HG03520 (cell line): ENCODE results near the gene UPK3BL2.
A peak's percentile ranks its signal among the peaks of the same experiment; 100 is the strongest.
"Not testable (repeated sequence)": the region's sequence is repeated elsewhere in the genome, so short reads cannot be mapped to it uniquely, and the experiment has no call there.

ENCODE experiments used
- ATAC-seq: cut with Tn5 transposase; IDR thresholded peaks from one replicate; pipeline ENCODE4 v1.9.1; 2021; ENCODE audit warnings: mild to moderate bottlenecking, moderate library complexity; ENCODE audit not compliant: unreplicated experiment

Gene UPK3BL2

GRCh38 chr7:102496861-102497260 is 46.6 kb downstream of the UPK3BL2 start:
- ATAC-seq, result not testable (repeated sequence)

- ATAC-seq, result peak; percentile 70
Measured at GRCh38 chr7:102494473-102495149, 48.9 kb downstream of the UPK3BL2 start.

GRCh38 chr7:102494026-102494425 is 49.5 kb downstream of the UPK3BL2 start:
- ATAC-seq, result not testable (repeated sequence)

GRCh38 chr7:102493220-102493935 is 50.1 kb downstream of the UPK3BL2 start:
- not testable (repeated sequence) for ATAC-seq

- peak; percentile 42 for ATAC-seq
Measured at GRCh38 chr7:102490529-102491075, 52.9 kb downstream of the UPK3BL2 start.
